Umbilical cord (tissue), 2 donors: Measurements from ENCODE around the gene C9orf50. TPM values are rescaled to one million over a fixed set of nuclear protein-coding genes. Genes with fewer than 3 reads are reported as not detected.
A peak's percentile ranks its signal among the peaks of the same experiment; 100 is the strongest.
"Not testable (repeated sequence)": the region's sequence is repeated elsewhere in the genome, so short reads cannot be mapped to it uniquely, and the experiment has no call there.

Experiments used
- DNase-seq: peaks from one replicate; pipeline ENCODE4 v3.0.0-alpha.2; 2015; ENCODE audit warnings: low spot score
- total RNA-seq: library from RNA; depleted of rRNA; stranded (reverse); fragments of >200 nt; gene quantifications from one replicate; pipeline ENCODE4 v1.2.3, GENCODE V29; 2014; ENCODE audit warnings: low replicate concordance; ENCODE audit not compliant: insufficient read depth

C9orf50 gene
- total RNA-seq, 1 donor from 2014 or later = 1.2 TPM

DNA sequence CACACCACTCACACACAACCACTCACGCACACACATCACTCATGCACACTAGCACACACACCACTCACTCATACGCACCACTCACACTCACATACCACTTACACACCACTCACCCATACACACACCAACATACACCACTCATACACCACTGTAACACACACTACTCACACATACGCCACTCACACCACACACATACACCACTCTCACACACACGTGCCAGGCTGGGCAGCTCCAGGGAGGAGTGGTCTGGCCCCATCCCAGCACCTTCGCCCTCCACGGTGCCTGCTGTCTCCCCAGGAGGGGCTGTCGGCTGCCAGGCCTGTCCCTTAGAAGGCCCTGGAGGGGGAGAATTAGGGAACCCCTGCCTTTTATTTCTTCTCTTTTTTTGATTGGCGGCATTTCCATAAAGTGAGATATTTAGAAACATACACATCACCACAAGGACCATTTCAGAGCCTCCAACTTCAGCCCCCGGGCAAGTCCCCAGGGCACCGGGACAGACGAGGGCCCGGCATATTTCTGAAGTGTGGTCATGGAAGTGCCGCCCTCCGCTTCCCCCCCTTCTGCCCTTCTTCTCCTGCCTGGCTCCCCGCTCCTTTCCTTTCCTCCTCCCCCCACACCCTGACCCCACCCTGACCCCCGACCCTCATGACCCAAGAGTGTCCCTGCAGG is 27.3 kb upstream of the C9orf50 start:
- no peak for DNase-seq

DNA sequence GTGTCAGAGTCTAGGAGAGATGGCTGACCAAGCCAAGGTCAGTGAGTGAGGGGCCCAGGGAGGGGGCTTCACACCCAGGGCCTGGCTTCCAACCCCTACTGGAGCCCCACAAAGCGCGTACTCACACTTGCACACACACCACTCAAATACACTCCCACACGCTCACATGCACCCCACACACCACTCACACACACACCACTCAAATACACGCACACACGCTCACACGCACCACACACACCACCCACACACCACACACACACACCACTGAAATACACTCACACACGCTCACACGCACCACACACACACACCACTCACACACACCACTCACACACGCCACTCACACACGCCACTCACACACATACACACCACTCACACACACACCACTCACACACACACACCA is 26.7 kb upstream of the C9orf50 start:
- no peak for DNase-seq

DNA sequence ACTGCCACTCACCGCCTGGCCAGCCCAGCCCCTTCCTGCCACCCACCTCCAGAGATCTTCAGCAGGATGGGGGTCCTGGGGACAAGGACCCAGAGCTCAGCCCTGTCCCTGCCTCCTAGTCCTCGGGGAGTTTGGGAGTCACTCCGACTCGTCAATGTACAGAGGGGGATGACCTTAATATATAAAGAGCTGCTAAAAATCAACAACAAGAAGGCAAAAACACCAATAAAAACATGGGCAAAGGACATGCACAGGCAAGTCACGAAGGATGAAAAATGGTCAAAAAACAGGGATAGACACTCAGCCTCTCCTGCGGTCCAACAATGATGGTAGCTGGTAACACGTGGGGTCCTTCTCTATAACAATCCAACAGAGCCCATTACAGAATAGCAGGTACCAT is 25.8 kb upstream of the C9orf50 start:
- no peak for DNase-seq

DNA sequence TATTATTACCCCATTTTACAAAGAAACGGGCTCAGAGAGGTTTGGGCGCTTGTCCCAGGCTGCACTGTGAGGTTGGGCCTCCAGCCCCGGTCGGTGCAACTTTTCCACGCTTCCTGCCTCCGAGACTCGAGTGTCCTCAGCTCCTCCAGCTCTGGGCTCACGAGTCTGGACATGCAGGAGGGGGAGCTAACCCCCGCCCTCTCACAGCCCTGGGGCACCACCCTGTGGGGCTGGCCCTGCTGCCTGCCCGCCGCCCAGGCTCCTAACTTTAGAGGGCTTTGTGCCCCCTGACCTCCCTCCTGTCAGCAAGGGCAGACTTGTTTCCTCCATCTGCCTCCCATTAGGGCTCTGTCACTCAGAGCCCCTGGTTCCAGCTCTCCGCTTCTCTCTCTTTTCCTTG is 25.4 kb upstream of the C9orf50 start:
- no peak for DNase-seq

DNA sequence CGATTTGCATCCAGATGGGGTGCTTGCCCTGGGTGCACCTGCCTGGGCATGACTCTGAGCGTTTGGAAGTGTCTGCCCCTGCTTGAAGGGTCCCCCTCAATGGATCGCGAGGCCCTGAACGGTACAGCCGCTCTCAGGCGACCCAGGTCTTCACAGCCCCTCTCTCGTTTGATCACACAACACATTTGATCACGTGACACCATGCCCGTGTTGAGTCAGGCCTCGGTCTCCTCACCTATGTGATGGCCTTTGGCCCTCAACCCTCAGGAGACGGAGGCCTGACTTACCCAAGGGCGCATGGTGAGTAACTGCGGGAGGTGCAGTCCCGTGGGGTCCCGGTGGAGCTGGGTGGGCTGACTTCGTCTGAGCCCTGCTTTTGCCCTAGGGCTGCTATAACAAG is 24.0 kb upstream of the C9orf50 start:
- no peak for DNase-seq

DNA sequence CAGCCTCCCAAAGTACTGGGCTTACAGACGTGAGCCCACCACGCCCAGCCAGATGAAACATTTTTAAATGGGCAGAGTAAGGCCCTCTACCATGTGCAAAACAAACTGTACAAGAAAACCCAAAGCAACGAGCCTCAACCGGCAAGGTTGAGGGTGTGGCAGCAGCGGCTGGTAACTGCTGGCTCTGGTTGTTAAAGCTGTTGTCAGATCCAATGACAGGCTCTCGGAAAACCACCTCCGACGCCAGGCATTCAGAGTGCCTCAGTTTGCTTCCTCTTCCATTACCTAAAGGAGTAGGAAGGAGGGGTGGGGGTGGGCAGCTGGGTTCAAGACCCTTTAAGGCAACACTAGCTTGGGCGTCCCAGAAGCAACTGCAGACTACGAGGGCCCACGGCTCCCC is 23.5 kb upstream of the C9orf50 start:
- no peak for DNase-seq

GRCh38 chr9:129643706-129644105 is 22.8 kb upstream of the C9orf50 start:
- DNase-seq = no peak

DNA sequence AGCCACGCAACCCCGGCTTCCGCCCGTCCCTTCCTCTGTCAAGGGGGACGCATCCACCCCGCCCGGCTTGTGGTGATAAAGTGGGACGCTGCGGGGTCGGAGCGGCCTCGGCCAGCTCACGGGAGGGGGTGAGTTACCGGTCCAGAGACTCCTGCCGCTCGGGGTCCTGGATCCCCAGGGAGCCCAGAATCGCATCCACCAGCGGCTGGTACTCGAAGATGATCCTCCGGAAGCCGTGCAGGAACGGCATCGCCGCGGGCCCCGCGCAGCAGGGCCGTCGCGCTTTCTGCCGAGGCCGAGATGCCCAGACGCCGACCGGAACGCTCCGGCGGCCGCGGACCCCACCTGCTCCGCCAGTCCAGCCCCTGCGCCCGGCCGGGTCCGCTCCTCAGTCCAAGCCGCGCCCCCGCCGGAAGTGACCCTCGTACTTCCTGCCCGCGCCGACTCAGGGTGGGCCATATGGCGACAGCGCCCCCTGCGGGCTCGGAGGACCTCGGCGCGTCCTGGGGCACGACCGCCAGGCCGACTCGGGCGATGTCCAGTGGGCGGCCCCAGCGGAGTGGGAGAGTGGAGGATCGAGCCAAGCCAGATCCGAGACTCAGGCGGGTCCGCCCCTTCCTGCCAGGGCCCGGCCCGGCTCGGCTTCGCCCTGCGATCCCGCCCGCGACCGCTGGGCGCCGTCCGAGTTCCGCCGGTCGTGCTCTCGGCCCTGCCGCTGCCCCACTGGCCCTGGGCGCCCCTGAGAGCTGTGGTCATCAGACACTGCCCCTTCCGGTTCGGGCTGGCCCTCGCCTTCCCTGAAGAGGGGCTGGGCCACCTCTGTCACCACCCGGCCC is 21.1 kb upstream of the C9orf50 start, which contains the start of gene ASB6:
TSS of gene ASB6 (minus strand) at position 402 of the 836 bp plus-strand sequence. CDS start at position 250, 152 bp downstream.
- DNase-seq = peak; percentile 98

GRCh38 chr9:129640871-129641749 is 20.2 kb upstream of the C9orf50 start:
- DNase-seq = no peak

DNA sequence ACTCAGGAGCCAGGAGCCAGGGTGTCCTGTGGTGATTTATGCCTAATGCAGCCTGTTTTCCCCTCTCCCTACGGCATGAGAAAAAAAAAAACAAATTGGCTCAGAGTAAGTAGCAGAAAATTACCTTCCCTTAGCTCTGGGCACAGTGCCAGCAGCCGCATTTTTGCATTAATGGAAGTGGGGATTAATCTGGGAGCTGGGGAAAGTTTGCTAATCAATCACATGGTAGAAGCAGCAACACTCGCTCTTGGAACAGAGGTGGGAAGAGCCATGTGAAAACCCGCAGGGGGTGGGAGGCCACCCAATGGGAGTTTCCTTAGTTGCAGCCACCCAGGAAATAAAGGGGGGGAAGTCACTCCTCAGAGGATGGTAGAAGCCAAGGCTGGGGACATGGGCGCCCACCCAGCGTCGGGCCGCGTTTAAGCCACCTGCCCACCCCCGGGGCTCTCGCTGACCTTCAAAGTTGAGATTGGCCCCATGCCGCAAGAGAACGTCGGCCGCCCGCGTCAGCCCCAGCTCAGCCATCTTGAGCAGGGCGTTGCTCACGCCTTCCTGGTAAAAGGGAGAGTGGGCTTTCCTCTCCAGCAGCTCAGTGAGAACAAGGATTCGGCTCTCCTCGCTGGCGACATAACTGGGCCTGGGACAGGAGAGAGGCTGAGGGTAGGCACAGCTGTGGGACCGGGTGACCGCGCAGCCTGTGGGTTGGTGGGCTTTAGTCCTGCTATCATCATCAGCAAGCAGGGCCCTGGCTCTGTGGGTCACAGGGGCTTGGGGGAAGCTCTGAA is 19.4 kb upstream of the C9orf50 start:
- DNase-seq = no peak

DNA sequence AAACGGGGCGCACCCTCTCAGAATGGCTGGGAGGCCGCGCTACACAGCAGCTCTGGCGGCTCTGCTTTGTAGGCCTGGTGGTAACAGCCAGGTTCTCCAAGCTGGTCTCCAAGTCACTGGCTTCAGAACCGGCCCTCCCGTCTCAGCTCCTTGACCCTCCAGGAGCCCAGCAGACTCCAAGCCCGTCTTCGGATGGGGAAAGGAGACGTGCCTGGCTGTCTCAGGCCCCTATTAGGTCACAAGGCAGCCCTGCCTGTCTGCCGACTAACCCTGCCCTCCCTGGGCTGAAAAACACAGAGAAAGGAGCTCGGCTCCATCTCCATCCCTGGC is 18.8 kb upstream of the C9orf50 start:
- no peak for DNase-seq

- DNase-seq = no peak
Observed at GRCh38 chr9:129639034-129639630, 18.2 kb upstream of the C9orf50 start.

- DNase-seq = no peak
Observed at GRCh38 chr9:129637673-129638439, 17.0 kb upstream of the C9orf50 start.

DNA sequence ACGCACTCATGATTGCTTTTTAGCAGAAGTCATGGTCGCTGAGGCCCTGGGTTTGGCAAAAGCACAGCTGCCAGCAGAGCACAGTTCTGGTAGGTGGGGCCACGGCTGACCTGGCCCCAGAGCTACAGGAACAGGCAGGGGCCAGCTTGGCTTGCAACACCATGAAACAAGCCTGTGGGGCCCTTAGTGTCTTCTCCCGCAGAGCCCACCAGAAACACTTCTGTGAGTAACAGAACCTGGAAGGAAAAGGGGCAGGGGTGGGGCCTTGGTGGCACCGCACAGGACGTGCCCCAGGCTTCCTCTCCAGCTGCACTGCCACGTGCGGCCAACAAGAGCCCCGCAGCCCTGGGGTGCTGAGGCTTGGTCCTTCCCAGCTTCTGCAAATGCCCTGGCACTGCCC is 16.2 kb upstream of the C9orf50 start:
- no peak for DNase-seq

DNA sequence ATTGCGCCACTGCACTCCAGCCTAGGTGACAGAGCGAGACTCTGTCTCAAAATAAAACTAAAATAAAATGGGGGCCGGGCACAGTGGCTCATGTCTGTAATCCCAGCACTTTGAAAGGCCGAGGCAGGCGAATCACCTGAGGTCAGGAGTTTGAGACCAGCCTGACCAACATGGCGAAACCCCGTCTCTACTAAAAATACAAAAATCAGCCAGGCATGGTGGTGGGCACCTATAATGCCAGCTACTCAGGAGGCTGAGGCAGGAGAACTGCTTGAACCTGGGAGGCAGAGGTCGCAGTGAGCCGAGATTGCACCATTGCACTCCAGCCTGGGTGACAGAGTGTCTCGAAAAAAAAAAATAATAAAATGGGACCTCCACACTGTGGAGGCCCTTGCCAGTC is 15.4 kb upstream of the C9orf50 start:
- not testable (repeated sequence) for DNase-seq

DNA sequence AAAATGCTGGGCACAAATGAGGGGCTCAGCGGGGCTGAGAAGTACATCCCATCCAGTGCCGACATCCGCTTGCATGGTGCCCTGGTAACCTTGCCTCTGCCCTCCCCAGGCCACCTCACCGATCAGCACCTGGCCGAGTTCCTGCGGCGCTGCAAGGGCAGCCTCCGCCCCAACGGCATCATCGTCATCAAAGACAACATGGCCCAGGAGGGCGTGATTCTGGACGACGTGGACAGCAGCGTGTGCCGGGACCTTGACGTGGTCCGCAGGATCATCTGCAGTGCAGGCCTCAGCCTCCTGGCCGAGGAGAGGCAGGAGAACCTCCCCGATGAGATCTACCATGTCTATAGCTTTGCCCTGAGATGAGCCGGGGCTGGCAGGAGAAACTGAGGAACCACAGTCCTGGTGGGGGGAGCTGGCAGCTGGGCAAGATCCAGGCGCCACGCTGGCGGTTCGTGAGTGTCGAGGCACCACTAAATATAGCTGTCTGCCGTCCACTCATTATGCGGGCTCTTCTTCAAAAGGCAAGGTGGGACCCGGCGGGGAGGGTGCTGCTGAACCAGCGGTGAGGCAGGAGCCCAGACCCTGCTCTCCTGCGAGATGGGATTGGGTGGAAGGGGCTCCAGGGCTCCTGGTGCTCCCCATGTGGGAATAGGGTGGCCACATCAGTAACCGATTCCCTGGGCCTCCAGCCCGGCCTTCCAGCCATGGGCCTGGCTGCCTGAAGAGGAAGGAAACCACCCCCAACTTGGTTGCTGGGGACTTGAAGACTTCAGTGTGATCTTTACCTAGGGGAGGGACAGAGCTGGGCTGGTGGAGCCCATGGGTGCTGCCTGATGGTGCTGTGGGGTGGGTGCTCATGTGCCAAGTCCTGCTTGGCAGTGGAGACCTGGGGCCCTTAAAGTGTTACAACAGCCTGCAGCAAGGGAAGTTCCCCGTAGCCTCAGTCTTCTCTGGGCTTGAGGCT is 14.5 kb upstream of the C9orf50 start:
- DNase-seq = no peak

GRCh38 chr9:129633848-129634247 is 12.9 kb upstream of the C9orf50 start:
- DNase-seq = no peak

DNA sequence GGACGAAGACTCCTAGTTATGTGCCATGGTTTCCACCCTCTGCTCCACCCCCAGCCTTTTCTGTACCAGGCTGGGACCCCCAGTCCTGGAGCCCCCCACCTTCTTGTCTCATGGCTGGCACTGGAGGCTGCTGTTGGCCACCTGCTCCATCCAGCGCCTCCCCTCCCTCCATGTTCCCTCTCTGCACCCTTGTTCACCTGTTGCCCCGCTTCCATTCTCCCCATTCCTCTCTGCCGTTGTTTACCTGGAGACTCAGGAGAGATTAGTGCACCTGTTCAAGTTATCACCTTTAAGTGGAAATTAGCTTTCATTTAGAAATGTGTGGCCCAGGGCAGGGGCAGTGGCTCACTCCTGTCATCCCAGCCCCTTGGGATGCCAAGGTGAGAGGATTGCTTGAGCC is 12.3 kb upstream of the C9orf50 start:
- DNase-seq = no peak

- DNase-seq = no peak
Observed at GRCh38 chr9:129632460-129632859, 11.6 kb upstream of the C9orf50 start.
